NCI-H748 (cell line): ENCODE measurements around the gene ZDHHC9.
"Not testable (repeated sequence)": the region's sequence is repeated elsewhere in the genome, so short reads cannot be mapped to it uniquely, and the experiment has no call there.

Experiments used
- DNase-seq: peaks from one replicate; lab custom pipeline; 2025; ENCODE audit not compliant: unreplicated experiment; lab: John Stamatoyannopoulos, UW

Gene ZDHHC9

GRCh38 chrX:129843459-129844306, at the start of gene ZDHHC9:
Gene ZDHHC9, minus strand, starts transcription at chrX:129843886. Its CDS starts 1,941 bp downstream, at chrX:129841945.
- peak; percentile 94 for DNase-seq

DNA sequence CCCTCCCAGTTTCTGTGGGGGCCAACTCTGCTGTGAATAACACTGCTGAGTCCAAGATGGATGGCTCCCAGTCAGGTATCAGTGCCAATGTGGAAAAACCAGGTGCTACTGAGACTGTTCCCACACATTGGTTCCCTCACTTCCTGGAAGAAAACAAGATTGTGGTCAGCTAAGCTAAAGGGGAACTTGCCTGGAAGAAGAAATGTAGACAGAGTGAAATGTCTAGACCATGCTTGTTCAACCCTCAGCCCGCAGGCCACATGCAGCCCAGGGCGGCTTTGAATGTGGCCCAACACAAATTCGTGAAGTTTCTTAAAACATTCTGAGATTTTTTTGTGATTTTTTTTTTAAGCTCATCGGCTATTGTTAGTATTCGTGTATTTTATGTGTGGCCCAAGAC, 33.7 kb upstream of the ZDHHC9 start:
- no peak for DNase-seq

DNA sequence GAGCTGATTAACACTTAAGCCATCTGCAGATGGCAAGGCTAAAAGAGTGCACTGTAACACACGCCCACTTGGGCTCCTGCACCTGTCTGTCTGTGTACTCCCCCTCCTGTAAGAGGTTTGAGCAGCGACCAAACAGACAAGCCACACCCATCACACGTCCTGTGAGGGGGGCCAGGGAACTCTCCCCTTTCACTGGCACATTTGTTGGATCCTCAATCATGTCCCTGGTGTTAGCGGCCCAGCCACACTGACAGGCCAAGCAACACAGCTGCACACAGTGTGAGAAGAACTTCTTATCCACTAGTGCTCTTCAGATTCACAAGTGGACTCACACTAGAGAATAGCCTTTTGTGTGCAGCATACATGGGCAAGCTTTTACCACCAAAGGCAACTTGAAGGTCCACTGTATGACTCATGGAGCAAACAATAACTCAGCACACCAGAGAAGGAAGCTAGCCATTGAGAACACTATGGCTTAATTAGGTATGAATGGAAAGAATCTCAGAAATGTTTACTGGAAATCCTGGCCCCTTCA, 33.2 kb upstream of the ZDHHC9 start:
- DNase-seq, result peak; percentile 67

- no peak for DNase-seq
Observed at GRCh38 chrX:129875669-129876068, 32.0 kb upstream of the ZDHHC9 start.

- no peak for DNase-seq
Observed at GRCh38 chrX:129872524-129872923, 28.8 kb upstream of the ZDHHC9 start.

DNA sequence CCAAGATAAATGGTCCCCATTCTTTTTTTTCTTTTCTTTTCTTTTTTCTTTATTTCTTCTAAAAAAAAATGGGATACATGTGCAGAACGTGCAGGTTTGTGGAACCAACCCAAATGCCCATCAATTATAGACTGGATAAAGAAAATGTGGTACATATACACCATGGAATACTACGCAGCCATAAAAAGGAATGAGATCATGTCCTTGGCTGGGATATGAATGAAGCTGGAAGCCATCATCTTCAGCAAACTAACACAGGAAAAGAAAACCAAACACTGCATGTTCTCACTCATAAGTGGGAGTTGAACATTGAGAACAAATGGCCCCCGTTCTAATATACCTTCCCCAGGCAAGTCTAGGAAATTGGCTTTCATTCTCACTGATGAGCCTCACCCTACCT, 22.6 kb upstream of the ZDHHC9 start:
- DNase-seq, result not testable (repeated sequence)

- not testable (repeated sequence) for DNase-seq
Observed at GRCh38 chrX:129859134-129859533, 15.4 kb upstream of the ZDHHC9 start.

DNA sequence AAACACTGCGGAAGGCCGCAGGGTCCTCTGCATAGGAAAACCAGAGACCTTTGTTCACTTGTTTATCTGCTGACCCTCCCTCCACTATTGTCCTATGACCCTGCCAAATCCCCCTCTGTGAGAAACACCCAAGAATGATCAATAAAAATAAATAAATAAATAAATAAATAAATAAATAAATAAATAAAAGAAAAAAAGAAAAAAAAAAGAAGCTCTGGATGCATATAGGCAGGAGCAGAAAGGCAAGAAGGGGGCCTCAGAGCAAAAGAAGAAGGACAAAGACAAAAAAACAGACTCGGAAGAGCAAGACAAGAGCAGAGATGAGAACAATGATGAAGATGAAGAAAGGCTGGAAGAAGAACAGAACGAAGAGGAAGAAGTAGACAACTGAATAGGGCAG, 8.1 kb upstream of the ZDHHC9 start:
- DNase-seq, result not testable (repeated sequence)

DNA sequence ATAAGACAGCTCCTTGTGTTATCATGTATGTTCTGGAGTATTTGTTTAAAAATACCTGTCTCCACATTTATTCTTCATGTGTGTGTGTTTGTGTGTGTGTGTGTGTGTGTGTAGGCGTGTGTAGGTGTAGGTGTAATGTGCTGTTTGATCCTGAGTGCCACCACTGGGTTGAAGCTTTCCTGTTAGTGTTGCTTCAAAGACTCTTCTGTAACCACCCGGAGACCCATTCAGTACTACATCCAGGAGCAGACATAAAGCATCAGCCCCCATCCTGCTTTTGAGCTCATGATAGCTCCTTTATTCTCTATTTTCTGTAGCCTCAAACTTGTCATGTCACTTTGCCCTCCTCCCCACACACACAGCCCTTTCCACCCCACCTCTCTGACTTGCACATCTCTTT, 3.0 kb upstream of the ZDHHC9 start:
- DNase-seq, result no peak

DNA sequence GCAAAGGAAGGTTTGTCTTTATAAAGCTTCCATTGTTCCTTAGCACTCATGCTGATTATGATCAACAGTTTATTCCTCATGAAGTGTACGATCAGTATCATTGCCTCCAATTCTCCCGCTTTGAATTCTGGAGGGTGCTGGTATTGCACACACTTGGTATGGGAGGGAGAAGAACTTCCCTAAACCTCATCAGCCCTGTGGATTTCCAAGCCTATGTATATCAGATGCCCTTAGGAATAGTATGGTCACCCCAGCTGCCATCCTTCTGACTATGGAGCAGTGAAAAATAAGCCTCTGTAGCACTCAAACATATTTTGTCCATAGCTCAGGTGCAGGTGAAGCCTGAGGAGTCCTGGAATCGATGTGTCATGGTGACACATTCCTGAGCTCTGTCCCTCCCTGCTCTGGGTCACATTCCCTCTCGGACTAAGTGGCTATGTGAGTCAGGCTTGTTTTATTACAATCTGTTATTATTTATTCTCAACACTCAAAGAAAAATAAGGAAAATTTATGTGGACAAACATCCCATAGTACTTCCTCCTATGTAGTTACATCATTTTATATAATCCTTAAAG, 2.0 kb upstream of the ZDHHC9 start:
- DNase-seq, result no peak

- no peak for DNase-seq
Observed at GRCh38 chrX:129843209-129843458, 552 bp downstream of the ZDHHC9 start.

DNA sequence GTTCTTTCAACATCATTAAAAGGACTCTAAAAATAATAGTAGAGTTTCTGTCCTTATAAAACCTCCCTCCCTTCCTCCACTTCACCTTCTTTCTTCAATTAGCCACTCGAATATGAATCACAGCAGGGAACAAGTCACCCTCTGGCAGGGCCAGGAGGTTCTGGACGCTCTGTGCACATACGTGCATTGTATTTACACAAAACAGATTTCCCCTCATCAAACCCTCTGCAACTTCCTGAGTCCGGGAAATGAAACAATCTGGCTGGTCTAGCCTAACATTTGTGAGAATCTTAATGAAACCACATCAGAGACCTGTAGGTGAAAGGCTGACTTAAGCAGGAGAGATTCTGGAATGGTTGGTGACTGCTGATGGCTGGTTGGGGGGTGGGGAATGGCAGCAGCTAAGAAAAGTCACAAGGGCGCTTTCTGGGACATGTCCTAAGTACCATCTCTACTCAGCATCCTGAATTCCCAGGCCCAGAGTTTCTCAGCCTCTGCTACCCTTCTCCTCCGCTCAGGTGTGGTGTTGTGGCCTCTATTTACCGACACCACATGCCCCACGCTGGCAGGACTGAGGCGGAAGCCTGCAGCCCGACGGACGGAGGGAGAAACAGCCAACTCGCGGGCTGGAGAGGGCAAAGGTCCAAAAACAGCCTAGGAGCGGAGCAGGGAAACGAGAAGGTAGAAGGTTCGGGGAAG, 1.0 kb downstream of the ZDHHC9 start:
- peak; percentile 45 for DNase-seq

GRCh38 chrX:129840344-129840743, 3.3 kb downstream of the ZDHHC9 start:
- DNase-seq, result no peak

DNA sequence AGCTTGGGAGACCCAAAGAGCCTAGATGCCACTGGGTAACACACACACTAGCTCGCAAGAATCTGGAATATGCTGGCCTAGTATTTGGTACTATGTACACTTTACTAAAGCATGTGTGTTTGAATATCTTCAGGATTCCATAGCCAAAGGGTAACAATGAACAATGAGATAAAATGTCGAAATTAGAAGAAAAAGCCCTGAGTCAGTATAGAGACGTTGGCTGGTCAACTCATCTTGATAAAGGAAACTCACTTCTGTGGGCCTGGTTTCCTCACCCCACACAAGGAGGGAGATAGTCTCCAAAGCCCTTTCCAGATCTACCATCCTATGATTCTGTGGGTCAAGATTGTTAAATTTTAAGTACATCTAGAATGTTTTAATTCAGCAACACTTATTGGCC, 6.9 kb downstream of the ZDHHC9 start:
- no peak for DNase-seq

DNA sequence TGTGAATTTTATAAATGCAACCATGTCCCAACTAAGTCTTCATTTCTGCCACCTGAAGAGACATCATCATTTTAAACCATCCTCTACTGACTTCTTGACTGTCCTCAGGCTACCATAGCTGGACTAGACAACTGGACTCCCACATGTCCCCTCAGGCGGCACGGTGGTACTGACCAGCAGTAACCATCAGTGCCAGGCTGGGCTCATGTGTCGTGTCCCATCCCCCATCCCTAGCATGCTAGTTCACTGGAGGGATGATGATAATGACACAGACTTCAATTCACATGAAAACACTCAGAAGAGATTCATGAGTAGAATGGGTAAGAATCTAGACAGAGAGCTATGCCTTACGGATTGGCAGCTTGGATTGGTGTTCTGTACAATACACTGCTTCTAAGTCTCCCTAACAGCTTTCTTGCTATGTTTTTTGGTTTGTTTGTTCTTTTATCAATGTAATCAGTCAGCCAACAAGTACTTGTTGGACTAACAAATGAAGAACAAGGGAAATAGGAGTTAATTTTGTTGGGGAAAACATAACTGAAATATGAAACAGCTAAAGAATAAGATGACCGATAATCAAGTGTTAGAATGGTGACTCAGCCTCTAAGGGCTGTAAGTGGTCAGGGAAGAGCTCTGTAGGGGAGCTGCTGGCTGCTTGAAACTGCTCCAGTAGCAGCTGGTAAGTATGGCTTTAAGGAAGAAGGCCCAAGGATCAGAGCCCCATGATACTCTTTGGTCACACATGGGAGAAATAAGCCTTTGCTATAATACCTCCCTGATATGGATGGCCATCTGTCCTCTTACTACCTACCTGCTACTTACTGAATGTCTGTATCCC, 10.3 kb downstream of the ZDHHC9 start:
- no peak for DNase-seq

- peak; percentile 93 for DNase-seq
Observed at GRCh38 chrX:129831091-129831885, 12.4 kb downstream of the ZDHHC9 start.

- DNase-seq, result peak; percentile 6
Observed at GRCh38 chrX:129830494-129830893, 13.2 kb downstream of the ZDHHC9 start.

DNA sequence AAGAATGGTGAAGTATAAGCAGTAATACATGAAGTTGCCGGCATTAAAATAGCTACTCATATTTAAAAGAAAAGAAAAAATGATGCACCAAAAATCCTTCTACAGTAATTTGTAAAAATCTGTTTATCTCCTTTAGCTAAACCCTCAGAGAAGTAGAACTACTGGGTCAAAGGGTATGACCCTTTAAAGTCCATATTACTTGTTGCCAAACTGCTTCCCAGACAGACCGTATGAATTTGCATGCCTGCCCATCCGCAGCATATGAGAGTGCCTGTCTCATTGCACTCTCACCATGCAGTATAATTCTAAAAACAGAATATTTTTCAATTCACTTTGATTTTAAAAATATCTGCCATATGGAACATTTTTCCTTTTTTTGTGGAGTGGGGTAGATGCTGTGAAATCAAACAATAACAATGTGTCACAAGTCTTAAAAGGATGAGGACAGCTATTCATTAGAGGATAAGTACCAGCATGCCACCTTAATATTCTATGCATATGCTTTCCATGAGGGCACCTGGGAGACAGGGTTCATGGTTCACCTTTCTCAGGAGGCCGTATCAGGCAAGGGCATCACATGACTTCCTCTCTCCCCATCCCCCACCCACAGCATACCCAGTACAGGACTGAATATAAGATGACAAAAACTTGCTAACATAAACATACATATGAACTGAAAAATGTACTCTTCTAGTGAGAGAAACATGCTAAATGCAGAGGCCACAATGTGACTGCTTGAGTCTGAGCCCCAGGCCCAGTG, 17.8 kb downstream of the ZDHHC9 start:
- DNase-seq, result no peak

DNA sequence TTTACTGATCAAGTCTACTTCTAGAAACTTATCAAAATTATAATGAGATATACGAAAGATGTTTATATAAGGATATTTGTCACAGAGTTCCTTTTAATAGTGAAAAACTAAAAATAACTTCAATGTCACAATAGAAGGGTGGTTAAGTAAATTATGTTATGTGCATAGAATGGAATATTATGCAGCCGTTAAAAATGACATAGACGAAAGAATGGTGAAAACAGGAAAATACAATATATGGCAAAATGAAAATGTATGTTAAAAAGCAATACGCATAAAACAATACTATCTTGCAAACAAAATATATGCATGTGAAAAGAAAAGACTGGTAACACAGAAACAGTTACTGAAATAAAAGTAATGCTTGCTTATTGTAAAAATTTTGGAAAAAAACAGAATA, 19.1 kb downstream of the ZDHHC9 start:
- no peak for DNase-seq

- DNase-seq, result no peak
Observed at GRCh38 chrX:129823522-129823921, 20.2 kb downstream of the ZDHHC9 start.
